DMS 273 (cell line): Measurements from ENCODE around the gene RNF182.
"Not testable (repeated sequence)": the region's sequence is repeated elsewhere in the genome, so short reads cannot be mapped to it uniquely, and the experiment has no call there.

Experiments used
- DNase-seq: peaks from one replicate; lab custom pipeline; 2025; ENCODE audit not compliant: unreplicated experiment; lab: John Stamatoyannopoulos, UW

The RNF182 gene

GRCh38 chr6:13952101-13952500 lies 27.3 kb downstream of the RNF182 start:
- DNase-seq: no peak

- DNase-seq: no peak
Observed at GRCh38 chr6:13953061-13953705, 28.4 kb downstream of the RNF182 start.

- DNase-seq: no peak
Observed at GRCh38 chr6:13965582-13966127, 40.9 kb downstream of the RNF182 start.

GRCh38 chr6:13971303-13971702 lies 46.6 kb downstream of the RNF182 start:
- no peak for DNase-seq

- not testable (repeated sequence) for DNase-seq
Observed at GRCh38 chr6:13972602-13973001, 47.9 kb downstream of the RNF182 start.

GRCh38 chr6:13973422-13973821 lies 48.7 kb downstream of the RNF182 start:
- not testable (repeated sequence) for DNase-seq

- no peak for DNase-seq
Observed at GRCh38 chr6:13978102-13978640, 53.4 kb downstream of the RNF182 start.

- DNase-seq: no peak
Observed at GRCh38 chr6:13978787-13979186, 54.0 kb downstream of the RNF182 start.

- DNase-seq: no peak
Observed at GRCh38 chr6:13979284-13980171, 54.8 kb downstream of the RNF182 start.

GRCh38 chr6:13980534-13980933 lies 55.8 kb downstream of the RNF182 start:
- no peak for DNase-seq

GRCh38 chr6:13985663-13986325 lies 61.0 kb downstream of the RNF182 start:
- no peak for DNase-seq

- DNase-seq: no peak
Observed at GRCh38 chr6:13986700-13987399, 62.1 kb downstream of the RNF182 start.

GRCh38 chr6:13987400-13987865 lies 62.7 kb downstream of the RNF182 start:
- DNase-seq: no peak

GRCh38 chr6:13988049-13988738 lies 63.4 kb downstream of the RNF182 start:
- no peak for DNase-seq

GRCh38 chr6:13988908-13989307 lies 64.2 kb downstream of the RNF182 start:
- DNase-seq: no peak

GRCh38 chr6:13989496-13990144 lies 64.9 kb downstream of the RNF182 start:
- no peak for DNase-seq

GRCh38 chr6:13990796-13991195 lies 66.0 kb downstream of the RNF182 start:
- DNase-seq: no peak

GRCh38 chr6:13991393-13991792 lies 66.6 kb downstream of the RNF182 start:
- DNase-seq: no peak

- no peak for DNase-seq
Observed at GRCh38 chr6:13992417-13993055, 67.8 kb downstream of the RNF182 start.
